IMR-90 (cell line): ENCODE data around the gene KRTAP12-4. TPM values are rescaled to one million over a fixed set of nuclear protein-coding genes. Genes with fewer than 3 reads are reported as not detected.

Experiments
- ATAC-seq: fragments of 200-7000 bp; cut with Tn5 transposase; 2 replicates; pipeline ENCODE4 v1.9.1; 2020; ENCODE audit warnings: low read depth, mild to moderate bottlenecking, moderate library complexity
- BruUV-seq: library from RNA; stranded (reverse); fragments of 400-500 nt; replicated peaks from 2 replicates; lab custom pipeline; 2021; lab: Mats Ljungman, UMichigan
- CTCF ChIA-PET: fragments of 300-600 bp; formaldehyde crosslinking; extraction: SDS; loops from one replicate; lab custom pipeline; 2021; ENCODE audit warnings: antibody characterized with exemption; lab: Yijun Ruan, JAX
- POLR2A ChIA-PET: fragments of 300-600 bp; sonication (Branson Sonifier 250); formaldehyde crosslinking; loops from one replicate; lab custom pipeline; 2022; ENCODE audit warnings: antibody characterized with exemption; ENCODE audit not compliant: unreplicated experiment; lab: Charles Lee
- DNase-seq: peaks from one replicate; pipeline ENCODE4 v3.0.0; 2013
- H2AFZ ChIP-seq: replicated peaks from 2 replicates; pipeline ENCODE3; 2013; ENCODE audit warnings: low read length, mild to moderate bottlenecking; ENCODE audit not compliant: poor library complexity
- H2AK5ac ChIP-seq: 2 replicates; pipeline ENCODE4 v1.6.1; 2013; ENCODE audit warnings: low read depth, low read length, inconsistent platforms
- H2AK9ac ChIP-seq: replicated peaks from 2 replicates; pipeline ENCODE3; 2013; ENCODE audit warnings: mild to moderate bottlenecking, low read depth, low read length, moderate library complexity; ENCODE audit not compliant: poor library complexity
- H2BK120ac ChIP-seq: 2 replicates; pipeline ENCODE4 v1.6.1; 2013; ENCODE audit warnings: low read depth, low read length, inconsistent platforms
- H2BK15ac ChIP-seq: 3 replicates; pipeline ENCODE4 v1.6.1; 2013; ENCODE audit warnings: low read depth, low read length, inconsistent platforms
- H2BK20ac ChIP-seq: 2 replicates; pipeline ENCODE4 v1.6.1; 2013; ENCODE audit warnings: low read depth, mild to moderate bottlenecking, inconsistent platforms, low read length, moderate library complexity
- H2BK5ac ChIP-seq: 2 replicates; pipeline ENCODE4 v1.6.1; 2013; ENCODE audit warnings: mild to moderate bottlenecking, low read depth, low read length, inconsistent platforms; ENCODE audit not compliant: poor library complexity, severe bottlenecking
- H3K14ac ChIP-seq: replicated peaks from 2 replicates; pipeline ENCODE4 v1.6.1; 2013; ENCODE audit warnings: low read depth, low read length, inconsistent platforms
- H3K18ac ChIP-seq: 2 replicates; pipeline ENCODE4 v1.6.1; 2013; ENCODE audit warnings: low read depth, low read length, control low read depth
- H3K23ac ChIP-seq: 2 replicates; pipeline ENCODE4 v1.6.1; 2013; ENCODE audit warnings: low read depth, low read length, inconsistent platforms
- H3K27ac ChIP-seq: 2 replicates; pipeline ENCODE4 v1.5.1; 2013; ENCODE audit warnings: mild to moderate bottlenecking, control low read depth, low read length; ENCODE audit not compliant: insufficient read depth
- H3K27me3 ChIP-seq: 2 replicates; pipeline ENCODE4 v1.6.1; 2013; ENCODE audit warnings: low read length; ENCODE audit not compliant: control insufficient read depth, insufficient read depth
- H3K36me3 ChIP-seq: 2 replicates; pipeline ENCODE4 v1.6.1; 2013; ENCODE audit warnings: low read length, mixed read lengths; ENCODE audit not compliant: control insufficient read depth, insufficient read depth
- H3K4ac ChIP-seq: 2 replicates; pipeline ENCODE4 v1.6.1; 2013; ENCODE audit warnings: low read depth, low read length, inconsistent platforms
- H3K4me1 ChIP-seq: 2 replicates; pipeline ENCODE4 v1.6.1; 2013; ENCODE audit warnings: low read length, mixed read lengths; ENCODE audit not compliant: control insufficient read depth, insufficient read depth
- H3K4me2 ChIP-seq: 2 replicates; pipeline ENCODE4 v1.6.1; 2013; ENCODE audit warnings: low read depth, mild to moderate bottlenecking, control low read depth, low read length, moderate library complexity
- H3K4me3 ChIP-seq: 2 replicates; pipeline ENCODE4 v1.5.1; 2013; ENCODE audit warnings: low read depth, mild to moderate bottlenecking, control low read depth, low read length, moderate library complexity; ENCODE audit not compliant: insufficient read depth
- H3K56ac ChIP-seq: 2 replicates; pipeline ENCODE4 v1.6.1; 2013; ENCODE audit warnings: low read length, inconsistent platforms; ENCODE audit not compliant: insufficient read depth; ENCODE audit errors: extremely low read depth
- H3K79me1 ChIP-seq, 2 experiments: 2 replicates each; pipeline ENCODE4 v1.6.1; 2013; ENCODE audit warnings: low read length in 2 of 2, inconsistent platforms in 1 of 2, low read depth in 1 of 2
- H3K9ac ChIP-seq: 2 replicates; pipeline ENCODE4 v1.6.1; 2013; ENCODE audit warnings: low read depth, low read length, control low read depth
- H3K9me1 ChIP-seq: 2 replicates; pipeline ENCODE4 v1.6.1; 2013; ENCODE audit warnings: low read length, inconsistent platforms; ENCODE audit not compliant: insufficient read depth
- H3K9me3 ChIP-seq: 2 replicates; pipeline ENCODE4 v1.6.1; 2013; ENCODE audit warnings: low read length; ENCODE audit not compliant: control insufficient read depth, insufficient read depth
- H4K20me1 ChIP-seq: 2 replicates; pipeline ENCODE4 v1.6.1; 2013; ENCODE audit warnings: low read length, inconsistent platforms; ENCODE audit not compliant: insufficient read depth
- H4K5ac ChIP-seq: 2 replicates; pipeline ENCODE4 v1.6.1; 2013; ENCODE audit warnings: mild to moderate bottlenecking, low read depth, low read length, control low read depth
- H4K8ac ChIP-seq, 2 experiments: 2 replicates each; pipeline ENCODE4 v1.6.1; 2013; ENCODE audit warnings: low read depth in 2 of 2, low read length in 2 of 2, control low read depth in 1 of 2, inconsistent platforms in 1 of 2
- H4K91ac ChIP-seq: 2 replicates; pipeline ENCODE4 v1.6.1; 2013; ENCODE audit warnings: low read depth, low read length, inconsistent platforms; ENCODE audit not compliant: insufficient read depth
- FOS ChIP-seq: fragments of 150-350 bp; IDR thresholded peaks from 2 replicates; pipeline ENCODE4 v1.6.1; 2016; ENCODE audit warnings: low read depth, low read length
- MAFK ChIP-seq: IDR thresholded peaks from 2 replicates; pipeline ENCODE4 v1.6.1; 2012; ENCODE audit warnings: low read depth, low read length, improper control_type of control experiment
- MAZ ChIP-seq: IDR thresholded peaks from 2 replicates; pipeline ENCODE4 v1.6.1; 2012; ENCODE audit warnings: low read depth, mild to moderate bottlenecking, low read length, improper control_type of control experiment, moderate library complexity, borderline replicate concordance
- NFE2L2 ChIP-seq: fragments of 150-350 bp; IDR thresholded peaks from 2 replicates; pipeline ENCODE4 v1.6.1; 2016; ENCODE audit warnings: low read depth, mild to moderate bottlenecking, low read length
- RCOR1 ChIP-seq: IDR thresholded peaks from 2 replicates; pipeline ENCODE4 v1.6.1; 2012; ENCODE audit warnings: mild to moderate bottlenecking, low read length, improper control_type of control experiment; ENCODE audit not compliant: insufficient replicate concordance
- WGBS, 2 experiments: methylation state at CpG; one replicate each; pipeline versions ENCODE4 v1.1.5 to v1.1.7; 2013; ENCODE audit warnings: missing lambda C conversion rate in 2 of 2; ENCODE audit not compliant: insufficient read length in 1 of 2; ENCODE audit errors: extremely low coverage in 2 of 2; 5-methylcytosine and 5-hydroxymethylcytosine counted together
- dilution Hi-C: fragments of 300-500 bp; cut with HindIII; formaldehyde crosslinking; loops from one replicate; pipeline ENCODE4 v1.14.3; 2018; ENCODE audit warnings: low sequenced_read_pairs; ENCODE audit not compliant: unreplicated experiment
- in situ Hi-C: fragments of 300-500 bp; cut with MboI; formaldehyde crosslinking; loops from 3 replicates; pipeline ENCODE4 v1.14.3; 2019; ENCODE audit warnings: low sequenced_read_pairs, inconsistent platforms, mixed read lengths
- intact Hi-C: fragments of 100-400 bp; cut with micrococcal nuclease; formaldehyde crosslinking; loops from 2 replicates; pipeline ENCODE4 v1.10.0; 2022
- polyA plus RNA-seq, 3 experiments: library from polyadenylated mRNA; depleted of rRNA; stranded (reverse); fragments of >200 nt; gene quantifications; 2 replicates each; pipeline ENCODE4 v1.2.3, GENCODE V29; 2012; ENCODE audit warnings: low replicate concordance in 1 of 3
- total RNA-seq: library from RNA; depleted of rRNA; stranded (reverse); fragments of >200 nt; gene quantifications from 2 replicates; pipeline ENCODE4 v1.2.3, GENCODE V29; 2012
- TF ChIP-seq, protein P1 (sequence below): fragments of 150-350 bp; IDR thresholded peaks from 2 replicates; pipeline ENCODE4 v1.6.1; 2017; ENCODE audit warnings: mild to moderate bottlenecking, antibody characterized with exemption, low read length, low read depth

The KRTAP12-4 gene
- total and polyA plus RNA-seq, 2 of the 4 experiments (the other 2 are of a cell fraction): not detected

DNA sequence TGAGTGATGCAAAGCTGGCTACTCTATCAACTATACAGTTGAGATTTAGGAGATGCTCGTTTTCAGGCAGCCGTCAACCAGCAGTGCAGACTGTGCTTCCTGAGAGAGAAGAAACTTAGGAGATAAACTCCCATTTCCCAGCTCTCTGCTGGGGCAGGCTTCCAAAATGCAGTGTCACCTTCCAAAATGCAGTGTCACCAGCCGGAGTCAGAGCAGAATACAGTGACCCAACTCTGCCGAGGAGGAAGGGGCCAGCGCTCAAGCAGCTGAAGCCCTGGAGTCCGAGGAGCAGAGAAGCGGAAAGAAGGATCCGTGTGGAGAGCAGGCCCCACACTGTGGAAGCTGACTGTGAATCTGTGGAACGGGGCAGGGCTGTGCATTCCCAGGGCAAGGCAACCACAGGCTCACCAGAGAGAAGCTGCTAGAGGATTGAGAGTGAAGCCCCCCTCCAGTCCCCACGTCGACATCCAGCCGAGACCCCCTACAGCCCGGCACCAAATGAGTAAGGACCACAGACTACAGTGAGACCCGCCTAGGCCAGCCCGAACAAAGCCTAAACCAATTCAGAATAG lies 28.2 kb upstream of the KRTAP12-4 start:
- H4K8ac ChIP-seq: no peak overlapping the region
- H2BK20ac ChIP-seq: no peak overlapping the region
- no peak overlapping the region for H3K9ac ChIP-seq
- no peak overlapping the region for H3K14ac ChIP-seq
- POLR2A ChIA-PET: no interaction called here
- H2BK15ac ChIP-seq: no peak overlapping the region
- no peak overlapping the region for H3K56ac ChIP-seq
- no peaks in the 10 kb centered on the region for H3K79me1 ChIP-seq
- H3K4me1 ChIP-seq: no peaks in the 10 kb centered on the region
- H2BK120ac ChIP-seq: no peak overlapping the region
- H3K27me3 ChIP-seq: peaks cover 34% of the 10 kb centered on the region
- no peak overlapping the region for H3K4me3 ChIP-seq
- no peaks in the 10 kb centered on the region for H3K36me3 ChIP-seq
- CTCF ChIA-PET: no interaction called here
- H3K18ac ChIP-seq: no peak overlapping the region
- H3K9me3 ChIP-seq: no peaks in the 10 kb centered on the region
- 20% methylated on average over 1 of the region's 15 CpGs; no CpG with 5 or more reads in 1 of the 2 experiments for WGBS, 2 experiments
- ATAC-seq: no peak
- BruUV-seq: no TSS peak
- no peak overlapping the region for H2BK5ac ChIP-seq
- H4K91ac ChIP-seq: no peak overlapping the region
- dilution Hi-C loops (no loop called here), intact Hi-C loops (no loop called here), in situ Hi-C loops (no loop called here)
- H2AK5ac ChIP-seq: no peak overlapping the region
- H3K9me1 ChIP-seq: no peaks in the 10 kb centered on the region
- no peaks in the 10 kb centered on the region for H4K20me1 ChIP-seq
- H3K4ac ChIP-seq: no peak overlapping the region
- DNase-seq: no peak
- H3K23ac ChIP-seq: no peak overlapping the region
- TF ChIP-seq RCOR1: no peak
- TF ChIP-seq FOS: no peak
- TF ChIP-seq MAZ: no peak
- TF ChIP-seq NFE2L2: no peak
- TF ChIP-seq, protein P1, sequence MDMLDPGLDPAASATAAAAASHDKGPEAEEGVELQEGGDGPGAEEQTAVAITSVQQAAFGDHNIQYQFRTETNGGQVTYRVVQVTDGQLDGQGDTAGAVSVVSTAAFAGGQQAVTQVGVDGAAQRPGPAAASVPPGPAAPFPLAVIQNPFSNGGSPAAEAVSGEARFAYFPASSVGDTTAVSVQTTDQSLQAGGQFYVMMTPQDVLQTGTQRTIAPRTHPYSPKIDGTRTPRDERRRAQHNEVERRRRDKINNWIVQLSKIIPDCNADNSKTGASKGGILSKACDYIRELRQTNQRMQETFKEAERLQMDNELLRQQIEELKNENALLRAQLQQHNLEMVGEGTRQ: no peak
- TF ChIP-seq MAFK: no peak
- H2AK9ac ChIP-seq: no peak overlapping the region
- H3K4me2 ChIP-seq: no peak overlapping the region
- no peak overlapping the region for H2AFZ ChIP-seq
- H3K27ac ChIP-seq: no peak overlapping the region
- no peak overlapping the region for H4K5ac ChIP-seq
